Spleen (tissue), 7 donors: ENCODE measurements around the gene SOX13.

Source experiments
- POLR2A ChIP-seq, 3 donors: fragments of 450-650 bp; IDR thresholded peaks; one replicate each; pipeline ENCODE4 v1.5.1; 2017; ENCODE audit warnings: antibody characterized with exemption in 3 of 3, mild to moderate bottlenecking in 1 of 3
- POLR2AphosphoS5 ChIP-seq, 3 donors: sonication (generic); formaldehyde crosslinking; IDR thresholded peaks; one replicate each; pipeline ENCODE4 v1.5.1; 2017; ENCODE audit warnings: antibody characterized with exemption in 3 of 3
- TF ChIP-seq, protein P1 (sequence below), 11 experiments: fragments of 200-600 bp in 7 of 11; fragments of 450-650 bp in 4 of 11; sonication (generic) in 4 of 11; IDR thresholded peaks in 8 of 11; conservative IDR thresholded peaks in 3 of 11; 1 replicate in 7 of 11; 2 replicates in 4 of 11; pipeline versions ENCODE4 v1.4.0 to v1.8.0; 2016 to 2021; ENCODE audit warnings: antibody characterized with exemption in 11 of 11, inconsistent platforms in 4 of 11, mild to moderate bottlenecking in 1 of 11
- donor health status: DM: no; HTN: no; CAD: no; lungs with moderate emphysema.
- donor health status: DM: no; HTN: no; CAD: no.
- donor health status: DM: no; HTN: no; CAD: no.

DNA sequence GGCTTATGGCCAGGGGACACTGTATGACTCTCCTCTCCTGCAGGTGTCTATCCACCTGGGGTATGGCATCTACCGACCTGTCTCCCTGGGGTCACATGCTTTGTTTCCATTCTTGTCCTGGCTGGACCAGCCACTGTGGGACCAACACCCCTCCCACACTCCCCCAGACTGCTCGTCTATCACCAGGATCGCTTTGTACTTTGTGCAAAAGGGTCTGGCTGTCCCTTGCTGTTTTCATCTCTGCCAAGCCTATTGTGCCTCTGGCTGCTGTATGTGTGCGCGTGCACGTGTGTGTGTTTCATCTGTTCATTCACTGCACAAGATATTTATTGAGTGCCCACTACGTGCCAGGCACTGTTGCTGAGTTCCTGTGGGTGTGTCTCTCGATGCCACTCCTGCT is 53.5 kb downstream of the SOX13 start:
- TF ChIP-seq, protein P1, sequence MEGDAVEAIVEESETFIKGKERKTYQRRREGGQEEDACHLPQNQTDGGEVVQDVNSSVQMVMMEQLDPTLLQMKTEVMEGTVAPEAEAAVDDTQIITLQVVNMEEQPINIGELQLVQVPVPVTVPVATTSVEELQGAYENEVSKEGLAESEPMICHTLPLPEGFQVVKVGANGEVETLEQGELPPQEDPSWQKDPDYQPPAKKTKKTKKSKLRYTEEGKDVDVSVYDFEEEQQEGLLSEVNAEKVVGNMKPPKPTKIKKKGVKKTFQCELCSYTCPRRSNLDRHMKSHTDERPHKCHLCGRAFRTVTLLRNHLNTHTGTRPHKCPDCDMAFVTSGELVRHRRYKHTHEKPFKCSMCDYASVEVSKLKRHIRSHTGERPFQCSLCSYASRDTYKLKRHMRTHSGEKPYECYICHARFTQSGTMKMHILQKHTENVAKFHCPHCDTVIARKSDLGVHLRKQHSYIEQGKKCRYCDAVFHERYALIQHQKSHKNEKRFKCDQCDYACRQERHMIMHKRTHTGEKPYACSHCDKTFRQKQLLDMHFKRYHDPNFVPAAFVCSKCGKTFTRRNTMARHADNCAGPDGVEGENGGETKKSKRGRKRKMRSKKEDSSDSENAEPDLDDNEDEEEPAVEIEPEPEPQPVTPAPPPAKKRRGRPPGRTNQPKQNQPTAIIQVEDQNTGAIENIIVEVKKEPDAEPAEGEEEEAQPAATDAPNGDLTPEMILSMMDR (IDR thresholded peaks at IDR 0.05 in 8 of 11, conservative IDR thresholded peaks at IDR 0.05 in 3 of 11), result no peak
- TF ChIP-seq POLR2AphosphoS5 (IDR thresholded peaks at IDR 0.05) (no peak), POLR2A (IDR thresholded peaks at IDR 0.05) (no peak)
